K562 (cell line): Measurements from ENCODE around the gene CD151.

Experiments
- MYBL2 ChIP-seq, 2 experiments: fragments of 450-650 bp in 1 of 2; sonication (generic) in 1 of 2; formaldehyde crosslinking in 1 of 2; IDR thresholded peaks; 2 replicates each; pipeline versions ENCODE4 v1.6.1 to v1.8.1; 2017 to 2022; ENCODE audit warnings: borderline replicate concordance in 1 of 2, inconsistent platforms in 1 of 2, low read depth in 1 of 2, mild to moderate bottlenecking in 1 of 2, missing genetic modification reagents in 1 of 2, moderate library complexity in 1 of 2
- ZNF274 ChIP-seq: IDR thresholded peaks from 2 replicates; pipeline ENCODE4 v1.6.1; 2011; ENCODE audit warnings: low read depth, mild to moderate bottlenecking, low read length, moderate library complexity, borderline replicate concordance

- TF ChIP-seq MYBL2 (IDR thresholded peaks at IDR 0.05; ENCODE audit: low read depth), result no peak
- no peak for TF ChIP-seq MYBL2 (CRISPR knock-in tag; IDR thresholded peaks at IDR 0.05; ENCODE audit: borderline replicate concordance)
- no peak for TF ChIP-seq ZNF274
Observed at GRCh38 chr11:809287-810039, 23.3 kb upstream of the CD151 start, which contains the start of gene RPLP2.
